GM06990 (cell line): ENCODE data around the gene FRS2.

Experiments
- DNase-seq: peaks from one replicate; pipeline ENCODE4 v3.0.0-alpha.2; 2011; ENCODE audit not compliant: insufficient read length; ENCODE audit errors: extremely low read depth
- H3K27me3 ChIP-seq: replicated peaks from 2 replicates; pipeline ENCODE4 v1.6.0; 2011; ENCODE audit warnings: low read length; ENCODE audit not compliant: control insufficient read depth, insufficient read depth
- H3K36me3 ChIP-seq: 2 replicates; pipeline ENCODE4 v1.5.1; 2011; ENCODE audit warnings: low read length; ENCODE audit not compliant: control insufficient read depth, insufficient read depth
- H3K4me3 ChIP-seq: replicated peaks from 2 replicates; pipeline ENCODE4 v1.5.1; 2011; ENCODE audit warnings: low read depth, mild to moderate bottlenecking, control low read depth, low read length
- CTCF ChIP-seq: IDR thresholded peaks from 2 replicates; pipeline ENCODE4 v1.5.1; 2011; ENCODE audit warnings: low read length, control low read depth, mild to moderate bottlenecking, inconsistent platforms; ENCODE audit not compliant: insufficient read depth, poor library complexity, severe bottlenecking

Gene FRS2

GRCh38 chr12:69555461-69555860 is 85.3 kb downstream of the FRS2 start:
- H3K27me3 ChIP-seq = no peaks in the 10 kb centered on the region
- no peak overlapping the region for H3K4me3 ChIP-seq
- no peak for DNase-seq
- H3K36me3 ChIP-seq = no peaks in the 10 kb centered on the region; the same call in 1 of the 2 replicates
- TF ChIP-seq CTCF = no peak

DNA sequence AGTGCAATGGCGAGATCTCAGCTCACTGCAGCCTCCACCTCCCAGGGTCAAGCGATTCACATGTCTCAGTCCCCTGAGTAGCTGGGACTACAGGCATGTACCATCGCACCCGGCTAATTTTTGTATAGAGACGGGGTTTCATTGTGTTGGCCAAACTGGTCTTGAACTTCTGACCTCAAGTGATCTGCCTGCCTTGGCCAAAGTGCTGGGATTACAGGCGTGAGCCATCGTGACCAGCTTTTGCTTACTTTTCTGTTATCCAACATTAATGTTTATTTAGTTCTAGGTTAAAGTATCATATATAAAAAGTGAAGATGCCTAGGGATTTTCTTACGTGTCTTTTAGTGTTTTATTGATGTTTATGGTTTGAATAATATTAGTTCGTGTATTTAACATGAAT is 86.2 kb downstream of the FRS2 start:
- H3K4me3 ChIP-seq = no peak overlapping the region
- H3K27me3 ChIP-seq = no peaks in the 10 kb centered on the region
- no peaks in the 10 kb centered on the region; the same call in 1 of the 2 replicates for H3K36me3 ChIP-seq
- DNase-seq = no peak
- TF ChIP-seq CTCF = no peak

- no peaks in the 10 kb centered on the region for H3K27me3 ChIP-seq
- H3K36me3 ChIP-seq = peaks cover 2% of the 10 kb centered on the region
- no peak overlapping the region for H3K4me3 ChIP-seq
- no peak for DNase-seq
- no peak for TF ChIP-seq CTCF
These were observed 93.1 kb downstream of the FRS2 start for GRCh38 chr12:69563166-69563762.

GRCh38 chr12:69566603-69567002 is 96.4 kb downstream of the FRS2 start:
- H3K4me3 ChIP-seq = no peak overlapping the region
- no peak for DNase-seq
- TF ChIP-seq CTCF = no peak
- peaks cover 2% of the 10 kb centered on the region for H3K36me3 ChIP-seq
- H3K27me3 ChIP-seq = no peaks in the 10 kb centered on the region

GRCh38 chr12:69569236-69569635 is 99.0 kb downstream of the FRS2 start:
- no peak for DNase-seq
- no peak overlapping the region for H3K4me3 ChIP-seq
- H3K36me3 ChIP-seq = no peaks in the 10 kb centered on the region; the same call in none of the 2 replicates
- no peak for TF ChIP-seq CTCF
- H3K27me3 ChIP-seq = no peaks in the 10 kb centered on the region
